GDM1 (cell line): ENCODE results near the gene POU2F1.
"Not testable (repeated sequence)": the region's sequence is repeated elsewhere in the genome, so short reads cannot be mapped to it uniquely, and the experiment has no call there.

Experiments
- DNase-seq: peaks from one replicate; lab custom pipeline; 2025; lab: John Stamatoyannopoulos, UW

The POU2F1 gene

DNA sequence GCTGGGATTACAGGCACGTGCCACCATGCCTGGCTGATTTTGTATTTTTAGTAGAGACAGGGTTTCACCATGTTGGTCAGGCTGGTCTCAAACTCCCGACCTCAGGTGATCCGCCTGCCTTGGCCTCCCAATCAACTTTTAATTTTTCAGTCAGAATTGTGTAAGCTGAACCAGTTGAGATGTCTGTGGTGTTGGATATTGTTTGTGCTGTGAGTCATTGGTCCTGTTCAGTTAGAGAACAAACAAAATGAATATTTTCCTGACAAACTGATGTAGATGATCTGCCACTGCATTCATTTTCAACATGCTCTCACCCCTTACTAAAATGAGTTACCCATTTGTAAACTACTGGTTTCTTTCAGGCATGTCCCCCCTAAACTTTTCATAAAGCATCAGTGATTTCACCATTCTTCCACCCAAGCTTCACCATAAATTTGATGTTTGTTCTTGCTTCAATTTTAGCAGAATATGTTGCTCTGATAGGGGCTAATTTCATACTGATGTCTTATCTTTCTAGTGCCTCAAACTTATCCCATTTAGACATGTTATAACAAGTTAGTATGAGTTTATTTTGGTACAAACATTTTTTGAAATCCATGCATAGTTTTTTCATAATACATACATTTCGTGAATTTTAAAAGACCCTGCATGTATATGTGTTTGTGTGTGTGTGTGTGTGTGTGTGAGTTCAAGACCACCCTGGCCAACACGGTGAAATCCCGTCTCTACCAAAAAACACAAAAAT, 15.2 kb upstream of the POU2F1 start:
- not testable (repeated sequence) for DNase-seq

DNA sequence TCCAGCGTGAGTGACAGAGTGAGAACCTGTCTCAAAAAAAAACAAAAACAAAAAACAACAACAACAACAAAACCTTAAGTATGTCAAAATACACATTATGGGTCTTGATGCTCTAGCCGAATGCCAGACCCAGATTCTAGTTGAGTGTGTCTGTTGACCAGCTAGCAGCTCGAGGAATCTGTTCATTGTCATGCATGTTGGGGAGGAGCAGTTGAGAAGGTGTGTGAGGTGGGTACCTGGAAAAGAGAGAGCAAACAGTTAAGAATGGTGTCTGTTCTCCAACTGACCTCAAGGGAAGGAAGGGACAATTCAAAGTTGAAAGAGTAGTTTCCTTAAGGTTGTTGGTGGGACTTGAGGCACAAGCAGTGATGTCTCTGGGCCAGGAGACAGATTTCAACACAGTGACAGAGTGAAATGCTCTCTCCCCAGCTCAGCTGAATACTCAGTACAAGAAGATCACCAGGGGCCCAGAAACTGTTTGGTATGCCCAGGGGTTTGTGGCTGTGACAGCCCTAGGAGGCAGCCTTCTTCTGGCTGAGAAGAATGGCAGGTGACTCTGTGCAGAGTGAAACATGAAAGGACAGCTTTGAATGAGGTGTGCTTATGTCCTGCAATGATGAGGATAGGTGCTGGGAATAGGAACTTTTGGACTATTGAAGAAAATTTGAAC, 14.4 kb upstream of the POU2F1 start:
- DNase-seq = no peak

DNA sequence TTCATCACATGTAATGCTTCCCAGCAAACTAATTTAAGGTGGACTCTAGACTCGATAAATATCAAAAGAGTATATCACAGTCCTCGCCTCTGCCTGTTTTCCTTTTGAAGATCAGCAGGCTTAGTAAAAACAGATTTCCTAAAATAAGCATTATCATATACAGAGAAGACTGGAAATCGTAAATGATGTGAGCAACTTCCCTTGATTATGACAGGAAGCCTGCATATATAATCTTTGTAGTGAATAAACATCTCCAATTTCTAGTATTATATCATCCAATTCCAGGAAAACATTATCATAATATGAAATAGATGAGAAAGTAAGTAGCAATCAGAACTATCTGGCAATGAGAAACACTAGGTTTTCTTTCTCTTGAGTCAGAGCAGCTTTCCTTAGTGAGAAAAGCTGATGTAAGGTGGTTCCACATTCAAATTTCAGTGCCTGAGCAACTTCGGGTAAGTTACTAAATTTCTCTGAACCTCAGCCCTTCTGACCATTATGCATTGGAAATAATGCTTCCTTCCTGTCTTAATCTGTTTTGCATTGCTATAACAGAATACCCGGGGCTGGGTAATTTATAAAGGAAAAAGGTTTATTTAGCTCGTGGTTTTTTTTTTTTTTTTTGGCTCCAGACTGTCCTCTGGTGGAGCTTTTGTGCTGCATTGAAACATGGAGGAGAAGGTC, 12.6 kb upstream of the POU2F1 start:
- DNase-seq = no peak

DNA sequence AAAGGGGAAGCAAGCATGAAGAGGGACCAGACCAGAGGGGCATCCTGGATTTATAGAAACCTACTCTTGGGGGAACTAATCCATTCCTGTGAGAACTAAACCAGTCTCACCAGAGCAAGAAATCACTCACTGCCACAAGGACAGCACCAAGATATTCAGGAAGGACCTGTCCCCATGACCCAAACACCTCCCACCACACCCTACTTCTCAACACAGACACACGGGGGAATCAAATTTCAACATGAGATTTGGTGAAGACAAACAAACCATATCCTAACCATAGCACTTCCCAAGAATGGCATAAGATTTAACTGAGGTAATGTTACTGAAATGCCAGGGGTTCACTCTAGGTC, 12.1 kb upstream of the POU2F1 start:
- DNase-seq = no peak

DNA sequence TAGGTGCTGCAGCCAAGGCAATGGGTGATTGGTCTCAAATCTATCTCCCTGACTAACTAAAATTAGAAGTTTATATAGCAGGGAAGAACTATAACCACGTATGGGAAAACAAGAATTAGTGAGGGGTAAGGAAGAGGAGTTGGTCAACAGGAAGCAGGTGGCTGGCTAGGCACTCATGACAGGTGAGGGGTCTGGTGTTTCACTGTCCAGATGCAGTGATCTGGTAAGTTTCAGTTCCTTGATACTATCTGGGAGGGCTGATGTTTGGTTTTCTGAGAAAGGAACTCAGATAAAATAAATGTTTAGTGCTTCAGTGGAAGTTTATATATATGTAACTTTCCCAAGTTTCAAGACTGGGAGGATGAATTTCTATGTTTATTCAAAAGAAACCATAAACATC, 11.6 kb upstream of the POU2F1 start:
- DNase-seq = no peak

DNA sequence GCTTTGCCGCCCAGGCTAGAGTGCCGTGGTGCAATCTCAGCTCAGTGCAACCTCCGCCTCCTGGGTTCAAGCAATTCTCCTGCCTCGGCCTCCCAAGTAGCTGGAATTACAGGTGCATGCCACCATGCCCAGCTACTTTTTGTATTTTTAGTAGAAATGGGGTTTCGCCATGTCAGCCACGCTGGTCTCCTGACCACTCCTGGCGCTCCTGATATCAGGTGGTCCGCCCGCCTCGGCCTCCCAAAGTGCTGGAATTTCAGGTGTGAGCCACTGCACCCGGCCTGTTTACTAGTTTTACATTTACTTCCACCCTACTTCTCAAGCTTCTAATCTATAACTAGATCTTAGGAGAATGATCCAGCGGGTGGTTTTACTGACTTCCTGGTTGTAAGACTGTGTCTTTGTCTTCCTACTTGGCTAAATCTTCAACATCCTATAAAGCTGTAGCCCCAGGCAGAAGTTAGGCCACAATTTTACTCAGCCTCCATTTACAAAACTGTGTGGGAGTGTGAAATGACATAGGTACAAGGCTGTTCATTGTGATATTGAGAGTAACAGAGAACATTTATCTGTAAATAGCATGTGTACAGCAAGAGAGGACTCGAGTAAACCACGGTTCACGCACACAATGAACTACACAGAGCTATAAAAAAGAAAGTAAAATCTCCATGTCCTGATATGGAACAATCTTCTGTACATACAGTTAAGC, 9.6 kb upstream of the POU2F1 start:
- no peak for DNase-seq

DNA sequence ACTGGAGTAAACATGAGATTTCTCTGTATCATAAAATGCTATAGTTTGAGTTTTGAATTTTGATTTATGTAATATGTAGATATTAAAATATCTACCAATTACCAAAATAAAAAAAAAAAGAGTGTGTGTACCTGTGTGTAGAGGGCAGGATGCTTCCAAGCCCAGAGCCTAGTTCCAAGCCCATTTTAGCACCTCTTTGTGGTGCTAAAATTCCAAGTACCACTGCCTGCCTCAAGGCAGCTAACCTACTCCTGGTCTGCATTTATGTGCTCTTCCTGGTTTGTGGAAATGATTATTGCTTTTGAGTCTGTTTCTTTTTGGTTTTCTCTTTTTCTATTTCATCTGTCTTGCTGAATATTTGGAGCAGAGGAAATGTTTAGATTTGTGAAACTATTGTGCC, 8.7 kb upstream of the POU2F1 start:
- DNase-seq = no peak

DNA sequence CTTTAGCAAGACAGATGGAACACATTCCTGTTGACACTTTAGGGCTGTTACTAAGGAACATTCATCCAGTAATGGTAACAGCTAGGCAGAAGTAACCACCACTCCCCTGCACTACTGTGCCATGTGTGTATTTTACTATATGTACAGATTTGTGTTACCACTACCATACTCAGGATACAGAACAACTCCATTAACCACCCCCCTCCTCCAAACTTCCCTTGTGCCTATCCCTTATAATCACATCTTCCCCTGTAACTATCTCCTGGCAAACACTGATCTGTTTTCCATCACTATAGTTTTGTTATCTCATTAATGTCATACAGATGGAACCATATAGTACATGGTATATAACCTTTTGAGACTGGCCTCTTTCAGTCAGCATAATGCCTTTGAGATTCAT, 3.9 kb upstream of the POU2F1 start:
- no peak for DNase-seq

DNA sequence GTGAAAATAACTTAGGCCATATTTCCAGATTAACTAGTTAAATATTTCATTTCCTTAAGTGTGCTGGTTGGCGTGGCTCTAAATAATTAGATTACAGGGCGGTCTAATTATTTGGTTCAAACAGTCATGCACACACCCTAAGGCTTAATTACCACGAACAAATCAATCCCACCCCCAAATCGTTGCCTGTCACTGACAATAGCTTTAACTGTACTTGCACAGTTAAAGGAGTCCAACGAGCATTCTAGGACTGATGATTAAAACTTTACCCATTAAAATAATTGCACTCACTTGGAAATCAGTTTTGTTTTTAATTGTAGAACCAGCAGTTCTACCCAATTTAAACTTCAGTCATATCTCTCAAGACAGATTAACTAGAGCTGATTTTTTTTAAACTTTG, 1.5 kb upstream of the POU2F1 start:
- no peak for DNase-seq

DNA sequence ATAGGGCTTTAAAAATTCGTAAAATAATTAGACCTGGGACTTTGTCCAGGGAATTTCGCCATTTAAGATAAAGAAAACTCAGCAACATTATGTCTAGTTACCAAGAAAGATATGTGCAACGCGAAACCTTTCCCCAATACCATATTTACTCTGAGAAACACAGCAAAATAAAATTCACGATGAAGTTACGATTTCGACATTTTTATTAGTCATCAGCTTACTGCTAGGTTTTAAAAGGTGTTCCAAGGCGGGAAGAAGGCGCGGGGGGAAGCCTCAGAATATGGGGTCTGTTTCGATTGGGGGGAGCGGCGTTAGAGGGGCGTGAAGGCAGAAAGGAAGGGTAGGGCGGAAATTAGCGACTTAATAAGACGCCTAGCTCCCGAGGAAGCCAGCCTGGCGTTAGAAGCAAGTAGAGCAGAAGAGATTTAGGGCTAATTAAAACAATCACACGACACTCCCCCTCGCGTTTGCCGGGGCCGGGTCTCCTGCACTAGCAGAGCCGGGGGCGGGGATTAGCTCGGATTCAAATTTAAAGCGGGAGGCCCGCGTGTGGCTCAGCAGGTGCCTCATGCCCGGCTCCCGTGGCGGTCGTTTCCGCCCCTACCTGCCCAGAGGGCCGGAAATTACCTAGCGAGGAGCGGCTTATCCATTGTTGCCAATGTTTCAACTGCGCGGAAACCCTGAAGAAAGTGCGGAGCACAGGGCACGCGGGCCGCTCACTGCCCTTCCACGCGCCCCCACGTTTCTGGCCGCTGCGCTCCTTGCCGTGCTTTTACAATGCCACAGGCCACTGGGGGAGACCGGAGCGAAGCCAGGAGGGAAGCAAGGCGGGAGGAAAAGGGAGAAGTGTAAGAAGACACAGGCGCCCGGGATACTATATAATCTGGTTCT, 795 bp upstream of the POU2F1 start:
- peak; percentile 62 for DNase-seq

DNA sequence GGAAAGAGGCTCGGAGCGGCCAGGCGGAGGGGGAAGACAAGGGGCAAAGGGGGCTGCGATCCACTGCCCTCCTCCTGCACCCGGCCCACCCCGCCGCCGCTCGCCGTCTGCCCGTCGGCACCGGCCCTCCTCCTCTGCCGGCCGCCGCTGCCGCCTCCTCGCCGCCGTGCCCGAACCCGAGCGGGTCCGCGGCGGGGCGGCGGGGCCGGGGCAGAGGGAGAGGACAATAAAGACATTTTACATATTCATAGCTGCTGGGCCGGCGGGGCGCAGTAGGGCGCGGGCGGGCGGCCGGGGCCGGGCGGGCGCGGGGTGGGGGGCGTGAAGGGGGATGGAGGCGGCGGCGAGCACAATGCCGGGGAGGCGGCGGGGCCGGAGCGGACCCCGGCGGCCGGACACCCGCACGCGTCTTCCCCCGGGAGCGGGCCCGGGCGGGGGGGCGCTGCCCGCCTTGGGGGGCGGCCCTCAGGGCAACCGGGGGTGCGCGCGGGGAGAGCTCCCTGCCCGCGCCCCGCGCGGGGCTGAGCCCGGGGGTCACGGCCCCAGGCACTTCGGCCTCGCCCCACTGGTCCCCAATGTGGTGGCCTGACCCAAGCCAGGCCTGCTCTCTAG, 546 bp downstream of the POU2F1 start:
- no peak for DNase-seq

DNA sequence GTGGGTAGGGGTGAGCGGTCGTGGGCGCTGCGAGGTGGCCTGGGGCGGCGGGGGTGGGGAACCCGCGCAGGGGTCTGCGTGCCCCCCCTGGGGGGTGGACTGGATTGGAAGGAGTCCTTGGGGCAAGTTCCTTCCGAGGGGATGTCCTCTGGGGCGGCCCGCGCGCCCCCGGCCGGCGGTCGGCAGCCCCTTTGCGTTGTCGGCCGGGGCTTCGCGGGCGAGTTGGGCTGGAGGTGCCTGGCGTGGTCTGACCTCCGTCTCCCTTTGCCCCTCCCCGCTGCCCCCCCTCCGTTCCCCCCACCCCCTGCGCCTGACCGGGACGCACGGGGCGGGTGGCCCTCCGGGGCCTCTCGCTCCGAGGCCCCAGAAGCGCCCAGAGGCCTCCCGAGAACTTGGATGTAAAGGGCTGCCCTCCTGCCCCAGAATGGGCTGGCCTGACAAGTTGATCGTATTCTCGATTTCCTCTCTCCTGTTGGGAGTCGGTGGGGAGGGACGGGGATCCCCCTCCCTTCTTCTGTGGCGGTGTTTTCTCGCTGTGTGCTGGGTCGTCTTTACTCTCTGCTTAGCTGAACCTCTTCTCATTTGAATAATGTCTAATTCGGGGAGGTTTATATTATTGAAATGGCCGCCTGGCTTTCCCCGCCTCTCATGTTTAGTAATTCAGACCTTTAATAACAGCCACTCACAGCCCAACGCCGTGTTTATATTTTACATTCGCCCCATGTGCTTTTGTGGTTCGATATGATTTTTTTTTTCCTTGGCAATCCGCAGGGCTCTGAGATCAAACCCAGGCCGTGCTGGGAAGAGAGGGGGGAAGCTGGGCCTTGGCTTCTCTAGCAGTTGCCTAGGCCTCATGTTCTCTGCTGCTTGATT, 1.3 kb downstream of the POU2F1 start:
- DNase-seq = peak; percentile 53

DNA sequence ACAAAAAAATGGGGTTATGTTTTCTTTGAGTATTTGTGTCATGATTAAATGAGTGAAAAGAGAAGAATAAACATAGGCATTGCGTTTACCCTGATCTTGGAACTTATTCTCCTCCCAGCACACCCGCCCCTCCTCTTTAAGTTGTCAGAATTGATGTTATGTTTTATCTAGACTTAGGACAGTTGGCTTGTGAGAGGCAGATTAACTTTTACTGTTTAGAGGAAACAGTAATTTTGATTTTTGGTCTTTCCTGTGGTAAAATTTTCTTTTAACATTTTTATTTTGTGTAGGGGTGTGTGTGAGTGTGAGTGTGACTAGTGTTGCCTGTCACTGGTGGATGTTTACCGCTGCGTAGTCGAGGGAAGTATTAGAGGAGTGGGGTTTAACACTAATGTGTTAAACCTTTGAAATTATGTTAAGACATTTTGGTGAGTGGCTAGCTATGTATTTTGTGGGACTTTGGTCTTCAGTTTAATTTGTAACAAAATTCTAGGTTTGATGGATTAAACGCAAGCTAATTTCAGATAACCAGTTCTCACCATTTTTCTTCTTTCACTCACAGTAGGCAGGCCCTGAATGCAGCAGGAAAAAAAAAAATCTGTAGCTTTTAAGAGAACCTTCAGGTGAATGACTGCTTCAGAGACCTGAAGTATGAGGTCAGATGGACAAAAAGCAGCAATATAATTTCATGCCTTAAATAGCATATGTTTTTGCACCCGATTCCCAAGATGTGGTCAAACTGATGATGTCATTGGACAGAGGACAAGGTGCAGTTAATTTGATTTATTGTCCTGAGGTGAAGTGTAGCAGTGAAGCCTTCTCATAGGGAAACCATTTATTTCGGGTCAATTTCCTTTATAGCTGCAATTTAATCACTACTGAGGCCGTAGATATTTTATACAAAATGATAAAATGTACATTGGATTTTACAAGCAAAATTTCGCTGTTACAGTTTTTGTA, 2.7 kb downstream of the POU2F1 start:
- no peak for DNase-seq

DNA sequence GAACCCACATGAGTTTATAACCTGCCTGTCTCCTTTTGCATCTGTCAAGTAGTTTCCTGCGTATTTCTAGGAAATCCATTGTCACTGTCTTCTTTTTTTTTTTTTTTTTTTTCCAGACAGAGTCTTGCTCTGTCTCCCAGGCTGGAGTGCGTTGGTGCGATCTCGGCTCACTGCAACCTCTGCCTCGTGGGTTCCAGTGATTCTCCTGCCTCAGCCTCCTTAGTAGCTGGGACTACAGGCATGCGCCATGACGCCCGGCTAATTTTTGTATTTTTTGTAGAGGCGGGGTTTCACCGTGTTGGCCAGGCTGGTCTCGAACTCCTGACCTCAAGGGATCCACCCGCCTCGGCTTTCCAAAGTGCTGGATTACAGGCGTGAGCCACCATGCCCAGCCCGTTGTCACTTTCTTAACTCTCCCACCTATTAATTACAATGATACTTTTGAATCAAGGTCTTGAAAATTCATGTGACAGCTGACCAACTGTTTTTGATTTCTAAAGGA, 4.1 kb downstream of the POU2F1 start:
- not testable (repeated sequence) for DNase-seq

DNA sequence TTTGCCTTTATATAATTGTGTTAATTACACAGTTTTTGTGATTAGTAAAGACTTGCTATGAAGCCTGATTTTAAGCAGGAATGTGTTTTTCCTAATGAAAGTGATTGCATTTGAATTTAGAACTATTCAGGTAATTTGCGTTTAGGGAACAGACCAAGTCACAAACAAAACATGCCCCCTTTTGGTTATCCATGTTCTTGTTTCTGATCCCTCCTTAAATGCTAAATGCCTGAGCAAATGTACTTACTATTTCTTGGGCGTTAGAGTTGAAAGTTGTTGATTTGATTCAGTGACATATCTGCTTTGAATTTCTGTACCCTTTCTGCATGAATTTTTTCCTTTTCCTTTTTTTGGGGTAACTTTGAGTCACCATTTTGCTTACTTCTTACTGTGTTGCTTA, 5.2 kb downstream of the POU2F1 start:
- no peak for DNase-seq

DNA sequence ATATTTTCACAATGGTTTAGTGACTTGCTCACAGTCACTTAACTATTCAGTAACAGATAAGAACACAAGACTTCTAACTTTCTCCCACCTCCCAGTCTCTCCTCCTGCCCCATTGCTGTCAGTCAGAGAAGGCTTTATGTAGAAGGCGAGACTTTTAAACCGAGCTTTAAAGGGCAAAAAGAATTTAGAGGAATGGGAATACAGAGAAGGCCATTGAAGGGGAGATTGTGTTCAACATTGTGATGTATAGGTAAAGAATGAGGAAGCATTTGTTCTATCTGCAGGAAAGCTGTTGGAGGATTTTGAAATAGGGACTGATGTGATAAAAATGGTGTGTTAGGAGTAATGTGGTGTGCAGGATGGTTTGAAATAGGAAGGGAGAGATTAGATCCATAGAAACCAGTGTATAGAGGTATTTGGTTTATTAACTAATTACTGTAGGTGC, 7.3 kb downstream of the POU2F1 start:
- DNase-seq = no peak

DNA sequence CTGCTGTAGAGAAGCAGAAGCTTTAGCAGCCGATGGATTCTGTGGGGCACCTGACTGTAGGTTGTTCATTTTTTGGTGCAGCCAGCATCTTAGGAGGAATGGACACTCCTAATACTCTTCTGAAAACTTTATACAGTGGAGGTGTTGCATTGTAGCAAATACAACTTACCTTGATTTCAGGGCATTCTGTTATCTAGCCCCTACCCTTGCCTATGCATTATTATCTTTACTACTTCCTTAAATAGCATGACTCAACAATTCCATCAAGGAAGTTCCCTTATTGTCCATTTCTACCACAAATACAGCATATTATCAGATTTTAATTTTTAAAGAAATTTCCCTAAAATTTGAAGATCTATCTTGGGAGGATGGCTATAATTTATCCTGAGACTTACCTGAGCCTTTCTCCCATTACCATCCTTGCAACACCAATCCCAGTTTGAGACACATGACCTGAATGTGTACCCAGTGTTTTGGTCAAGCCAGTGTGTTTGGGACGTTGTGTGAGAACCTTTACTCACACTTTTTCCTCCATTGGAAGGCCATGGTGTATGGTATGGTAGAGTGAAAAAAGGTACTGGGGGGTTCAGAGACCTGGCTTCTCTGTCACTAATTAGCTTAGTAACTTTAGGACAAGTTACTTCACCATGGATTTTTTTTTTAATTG, 9.2 kb downstream of the POU2F1 start:
- DNase-seq = no peak

DNA sequence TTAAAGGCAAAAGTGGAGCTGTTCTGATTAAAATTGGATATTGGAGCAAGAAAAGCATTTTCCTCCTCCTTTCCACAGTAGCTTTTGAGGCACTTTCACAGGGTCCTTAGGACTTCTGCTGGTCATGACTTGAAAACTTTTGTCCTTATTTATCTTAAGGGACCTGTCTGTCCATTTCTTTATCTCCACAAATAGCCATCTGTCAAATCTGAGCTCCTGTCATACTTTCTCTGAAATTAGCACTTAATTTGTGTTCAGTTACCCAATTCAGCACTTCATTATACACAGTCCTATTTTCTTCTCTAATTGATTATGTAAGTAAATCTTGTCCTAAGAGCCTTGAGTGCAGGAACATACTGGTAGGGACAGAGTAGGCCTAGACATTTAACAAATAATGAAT, 9.8 kb downstream of the POU2F1 start:
- no peak for DNase-seq
